Sigmoid colon (tissue), 4 donors: Measurements from ENCODE around the gene EHMT2.

Experiments used
- CTCF ChIP-seq, 4 experiments: fragments of 450-650 bp in 3 of 4; fragments of 200-600 bp in 1 of 4; IDR thresholded peaks; one replicate each; pipeline ENCODE4 v1.5.1; 2016 to 2019; ENCODE audit warnings: antibody characterized with exemption in 4 of 4, mild to moderate bottlenecking in 3 of 4, moderate library complexity in 2 of 4
- POLR2A ChIP-seq, 2 donors: fragments of 450-650 bp; IDR thresholded peaks; one replicate each; pipeline ENCODE4 v1.6.1; 2016; ENCODE audit warnings: antibody characterized with exemption in 2 of 2, mild to moderate bottlenecking in 2 of 2, moderate library complexity in 2 of 2
- POLR2AphosphoS5 ChIP-seq, 4 donors: sonication (generic); formaldehyde crosslinking; IDR thresholded peaks; one replicate each; pipeline ENCODE4 v1.6.1; 2017; ENCODE audit warnings: antibody characterized with exemption in 4 of 4

GRCh38 chr6:31879901-31880300 lies 17.6 kb downstream of the EHMT2 start:
- TF ChIP-seq CTCF (IDR thresholded peaks at IDR 0.05) (no peak), POLR2A (IDR thresholded peaks at IDR 0.05) (no peak), POLR2AphosphoS5 (IDR thresholded peaks at IDR 0.05) (no peak)
